ENCODE measurements around the gene CASK.

GRCh38 chrX:41963348-41963747 lies 40.0 kb upstream of the CASK start:
- no peak for TF ChIP-seq CTCF (IDR thresholded peaks at IDR 0.05; ENCODE audit: low read depth, low read length, poor library complexity, severe bottlenecking)
- no peak for TF ChIP-seq EZH2phosphoT487 (IDR thresholded peaks at IDR 0.05; ENCODE audit: borderline replicate concordance, low read length)
